GM12874 (cell line): Measurements from ENCODE around the gene CLEC4M.

Experiments
- TF ChIP-seq, protein P1 (sequence below): IDR thresholded peaks from 2 replicates; pipeline ENCODE4 v1.5.1; 2011; ENCODE audit warnings: low read depth, mild to moderate bottlenecking, control low read depth, low read length, moderate library complexity; ENCODE audit not compliant: insufficient read depth

CLEC4M gene

DNA sequence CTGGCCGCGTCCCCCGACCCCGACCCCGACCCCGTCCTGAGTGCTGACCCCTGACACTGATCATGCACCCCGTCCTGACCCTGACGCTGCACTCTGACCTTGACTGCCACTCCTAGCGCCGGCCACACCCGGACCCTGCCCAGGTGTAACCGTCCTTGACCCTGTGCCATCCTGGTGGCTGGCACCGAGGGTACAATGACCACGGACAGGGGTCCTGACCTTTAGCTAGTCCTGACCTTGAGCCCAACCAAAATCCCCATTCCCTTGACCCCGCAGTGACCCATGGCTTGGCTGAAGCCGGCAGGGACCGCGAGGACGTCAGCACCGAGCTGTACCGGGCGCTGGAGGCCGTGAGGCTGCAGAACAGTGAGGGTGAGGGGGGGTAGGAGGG lies 25.9 kb downstream of the CLEC4M start:
- TF ChIP-seq, protein P1, sequence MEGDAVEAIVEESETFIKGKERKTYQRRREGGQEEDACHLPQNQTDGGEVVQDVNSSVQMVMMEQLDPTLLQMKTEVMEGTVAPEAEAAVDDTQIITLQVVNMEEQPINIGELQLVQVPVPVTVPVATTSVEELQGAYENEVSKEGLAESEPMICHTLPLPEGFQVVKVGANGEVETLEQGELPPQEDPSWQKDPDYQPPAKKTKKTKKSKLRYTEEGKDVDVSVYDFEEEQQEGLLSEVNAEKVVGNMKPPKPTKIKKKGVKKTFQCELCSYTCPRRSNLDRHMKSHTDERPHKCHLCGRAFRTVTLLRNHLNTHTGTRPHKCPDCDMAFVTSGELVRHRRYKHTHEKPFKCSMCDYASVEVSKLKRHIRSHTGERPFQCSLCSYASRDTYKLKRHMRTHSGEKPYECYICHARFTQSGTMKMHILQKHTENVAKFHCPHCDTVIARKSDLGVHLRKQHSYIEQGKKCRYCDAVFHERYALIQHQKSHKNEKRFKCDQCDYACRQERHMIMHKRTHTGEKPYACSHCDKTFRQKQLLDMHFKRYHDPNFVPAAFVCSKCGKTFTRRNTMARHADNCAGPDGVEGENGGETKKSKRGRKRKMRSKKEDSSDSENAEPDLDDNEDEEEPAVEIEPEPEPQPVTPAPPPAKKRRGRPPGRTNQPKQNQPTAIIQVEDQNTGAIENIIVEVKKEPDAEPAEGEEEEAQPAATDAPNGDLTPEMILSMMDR: no peak

DNA sequence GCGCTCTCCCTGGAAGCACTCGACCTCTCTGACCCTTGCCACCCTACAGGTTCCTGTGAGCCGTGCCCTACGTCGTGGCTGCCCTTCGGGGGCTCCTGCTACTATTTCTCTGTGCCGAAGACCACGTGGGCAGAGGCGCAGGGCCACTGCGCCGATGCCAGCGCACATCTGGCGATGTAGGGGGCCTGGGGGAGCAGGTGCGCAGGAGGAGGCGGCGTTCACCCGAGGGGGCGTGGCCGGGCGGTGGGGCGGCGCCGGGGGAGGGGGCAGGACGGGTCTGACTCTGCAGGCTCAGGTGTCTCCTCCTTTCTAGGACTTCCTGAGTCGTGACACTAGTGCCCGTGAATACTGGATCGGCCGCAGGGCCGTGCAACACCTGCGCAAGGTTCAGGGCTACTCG lies 26.4 kb downstream of the CLEC4M start:
- TF ChIP-seq, protein P1: no peak

DNA sequence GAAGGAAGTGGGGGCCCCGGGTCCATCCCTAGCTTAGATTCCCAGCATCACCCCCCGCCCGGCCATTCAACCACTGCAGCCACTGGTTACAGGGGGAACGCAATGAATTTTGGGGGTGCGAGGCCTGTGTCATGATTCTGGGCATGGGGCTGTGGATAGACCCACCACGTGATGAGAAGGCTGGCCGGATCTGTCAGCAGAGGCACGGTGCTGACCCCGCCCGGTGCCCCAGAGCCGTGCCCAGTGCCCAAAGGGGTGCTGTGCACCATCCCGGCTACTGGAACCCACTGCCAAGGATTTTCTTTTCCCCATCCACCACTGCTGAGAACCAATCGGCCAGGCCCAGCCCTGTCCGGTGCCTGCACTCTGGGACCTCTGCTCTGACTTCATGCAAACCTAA lies 27.4 kb downstream of the CLEC4M start:
- TF ChIP-seq, protein P1: no peak

DNA sequence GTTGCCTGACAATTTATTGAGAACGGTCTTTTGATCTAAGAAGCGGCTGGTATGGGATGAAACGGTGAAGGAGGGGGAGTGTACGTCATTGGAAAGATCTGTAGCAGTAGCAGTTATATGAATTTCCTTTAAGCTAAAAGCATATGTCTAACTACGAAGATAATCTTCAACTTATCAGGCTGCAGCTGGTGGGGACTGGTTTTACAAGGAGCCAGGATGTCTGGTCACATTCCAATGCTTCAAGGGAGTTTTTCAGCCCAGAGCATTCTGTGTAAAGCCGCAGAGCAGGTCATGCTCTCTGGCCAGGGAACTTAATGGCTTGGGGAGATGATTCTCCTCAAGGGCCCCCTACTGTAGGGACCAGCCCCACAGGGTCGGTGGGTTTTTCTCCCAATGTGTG lies 29.2 kb downstream of the CLEC4M start:
- TF ChIP-seq, protein P1: no peak

DNA sequence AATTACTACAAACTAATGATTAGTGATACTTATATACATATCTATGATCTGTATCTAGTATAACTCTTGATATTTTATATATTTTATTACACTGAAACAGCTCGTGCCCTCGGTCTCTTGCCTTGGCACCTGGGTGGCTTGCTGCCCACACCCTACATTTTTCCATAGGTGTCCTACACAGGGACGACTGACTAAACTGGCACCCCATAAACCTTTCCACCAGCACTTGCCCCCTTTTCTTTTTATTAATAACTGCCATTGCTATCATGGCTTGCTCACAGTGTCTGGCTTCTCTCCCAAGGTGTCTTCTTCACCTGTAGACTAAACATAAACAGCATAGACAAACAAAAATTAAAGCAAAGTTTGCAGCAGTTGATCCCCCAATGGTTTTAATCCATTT lies 30.4 kb downstream of the CLEC4M start:
- TF ChIP-seq, protein P1: no peak

DNA sequence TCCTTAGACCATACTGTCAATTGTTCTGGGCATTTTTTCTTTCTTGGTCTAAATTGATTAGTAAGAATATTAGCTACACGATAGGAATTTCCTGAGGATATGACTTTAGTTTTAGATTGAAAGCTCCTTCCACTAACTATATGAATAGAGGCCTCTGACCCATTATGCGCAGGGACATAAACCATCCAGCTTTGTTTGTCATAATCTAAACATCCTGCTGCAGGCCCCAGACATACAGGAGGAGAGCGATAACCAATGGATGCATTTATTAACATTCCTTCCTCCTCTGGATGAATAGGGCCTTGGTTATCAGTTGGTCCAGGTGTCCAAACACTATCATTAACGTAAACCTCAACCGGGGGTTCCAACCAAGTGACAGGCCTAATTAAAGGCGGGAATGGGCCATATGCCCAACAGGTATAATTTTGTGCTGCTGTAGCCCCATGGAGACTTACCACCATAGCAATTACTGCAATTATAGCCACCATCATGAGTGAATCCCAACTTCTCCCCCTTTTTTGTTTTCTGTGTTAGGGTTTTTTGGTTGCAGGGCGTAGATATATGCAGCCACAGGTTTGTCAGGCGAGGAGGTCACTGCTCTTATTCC lies 32.6 kb downstream of the CLEC4M start:
- TF ChIP-seq, protein P1: no peak

DNA sequence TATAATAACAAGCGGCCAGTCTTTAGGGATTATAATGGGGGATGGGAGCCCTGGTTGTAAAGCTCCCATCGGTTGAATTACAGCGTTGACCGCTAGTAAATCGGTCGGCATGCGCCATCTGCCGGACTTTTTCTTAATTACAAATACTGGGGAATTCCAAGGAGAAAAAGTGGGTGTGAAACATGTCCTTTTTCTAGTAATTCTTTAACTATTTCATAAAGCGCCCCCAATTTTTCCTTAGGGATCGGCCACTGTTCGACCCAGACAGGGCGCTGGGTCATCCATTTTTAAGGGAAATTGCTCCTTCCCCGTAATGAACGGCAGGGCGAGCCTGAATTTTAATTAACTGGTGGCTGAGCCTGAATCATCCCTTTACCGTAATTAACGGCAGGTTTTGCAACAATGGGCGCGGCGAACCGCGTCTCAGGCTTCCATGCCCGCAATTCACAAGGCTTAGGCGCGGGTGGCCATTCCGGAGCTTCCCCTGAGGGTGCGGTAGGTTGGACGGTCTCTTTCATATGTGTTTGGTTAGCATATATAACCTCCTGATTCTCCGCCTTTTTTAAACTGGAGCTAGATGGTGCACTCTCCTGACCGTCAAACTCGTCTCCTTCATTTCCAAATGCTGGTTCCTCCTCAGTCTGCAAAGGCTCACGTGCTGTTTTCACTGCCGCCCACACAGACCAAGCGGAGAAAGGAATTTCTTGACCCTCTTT lies 36.8 kb downstream of the CLEC4M start:
- TF ChIP-seq, protein P1: peak; percentile 39; the same call in 1 of the 2 replicates
